NCI-H1436 treated with DMSO at 0.1 percent for 48 hours (cell line): ENCODE data around the gene B3GLCT.

Experiments
- DNase-seq: peaks from one replicate; lab custom pipeline; 2025; lab: John Stamatoyannopoulos, UW

Gene B3GLCT

DNA sequence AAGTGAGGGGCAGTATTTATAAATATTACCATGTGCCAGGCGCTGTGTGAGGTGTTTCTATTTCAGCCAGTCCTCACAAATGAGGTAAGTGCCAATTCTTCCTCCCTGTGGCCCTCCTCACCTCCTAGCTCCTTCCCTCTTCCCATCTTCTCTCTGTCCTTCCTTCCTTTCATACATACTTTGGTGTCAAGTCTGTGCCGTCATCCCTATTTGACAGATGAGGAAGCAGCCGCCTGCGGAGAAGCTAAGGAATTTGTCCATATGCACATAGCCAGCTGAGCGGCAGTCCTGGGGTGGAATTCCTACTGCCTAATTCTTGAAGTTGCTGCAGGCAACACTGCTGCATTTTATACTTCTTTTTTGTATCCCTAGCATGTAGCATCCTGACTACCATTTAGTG lies 150.8 kb downstream of the B3GLCT start:
- no peak for DNase-seq

DNA sequence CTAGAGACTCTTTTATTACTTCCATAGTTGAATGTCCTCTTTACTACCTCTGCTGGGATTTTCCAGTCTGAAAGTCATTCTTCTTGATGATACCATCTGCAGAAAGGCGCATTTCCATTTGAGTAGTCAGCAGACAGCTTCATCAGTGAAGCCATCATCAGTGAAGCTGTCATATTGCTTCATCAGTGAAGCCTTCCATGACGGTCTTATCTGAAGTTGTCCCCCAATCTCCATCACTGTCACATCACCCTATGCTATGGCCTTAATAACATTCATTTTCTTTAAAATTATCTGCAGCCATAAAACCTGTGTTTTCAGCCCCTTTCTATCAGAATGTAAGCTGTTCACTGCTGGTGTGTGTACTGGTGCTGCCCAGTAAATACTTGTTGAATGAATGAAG lies 151.6 kb downstream of the B3GLCT start:
- DNase-seq = no peak

GRCh38 chr13:31352467-31352866 lies 152.7 kb downstream of the B3GLCT start:
- no peak for DNase-seq

DNA sequence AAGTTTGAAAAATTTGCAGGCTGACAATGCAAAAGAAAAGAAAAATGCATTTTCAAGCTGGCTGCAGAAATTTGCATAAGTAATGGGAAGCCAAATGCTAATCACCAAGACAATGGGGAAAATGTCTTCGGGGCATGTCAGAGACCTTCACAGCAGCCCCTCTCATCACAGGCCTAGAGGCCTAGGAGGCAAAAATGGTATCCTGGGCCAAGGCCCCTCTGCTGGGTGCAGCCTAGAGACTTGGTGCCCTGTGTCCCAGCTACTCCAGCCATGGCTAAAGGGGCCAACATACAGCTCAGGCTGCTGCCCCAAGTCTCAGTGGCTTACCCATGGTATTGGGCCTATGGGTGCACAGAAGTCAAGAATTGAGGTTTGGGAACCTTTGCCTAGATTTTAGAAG lies 155.2 kb downstream of the B3GLCT start:
- DNase-seq = no peak

- DNase-seq = no peak
These were observed 157.2 kb downstream of the B3GLCT start for GRCh38 chr13:31356991-31357390.

- DNase-seq = no peak
These were observed 157.8 kb downstream of the B3GLCT start for GRCh38 chr13:31357581-31357980.

DNA sequence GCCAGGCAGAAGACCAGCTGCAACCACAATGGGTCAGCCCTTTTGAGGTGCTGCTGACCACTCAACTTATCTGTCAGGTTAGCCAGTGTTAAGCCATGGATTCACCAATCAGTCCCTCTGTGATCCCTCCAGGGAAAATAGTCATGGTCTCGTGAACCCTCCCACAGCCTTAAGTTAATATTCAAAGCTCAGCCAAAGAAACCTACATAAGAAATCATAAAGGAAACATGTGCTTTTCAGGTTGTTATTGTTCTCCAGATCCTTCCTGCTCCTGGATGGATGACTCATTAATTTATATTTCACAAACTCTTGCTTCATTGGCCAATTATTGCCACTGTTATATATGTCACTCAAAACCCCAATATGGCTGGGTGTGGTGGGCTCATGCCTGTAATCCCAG lies 161.9 kb downstream of the B3GLCT start:
- DNase-seq = no peak

DNA sequence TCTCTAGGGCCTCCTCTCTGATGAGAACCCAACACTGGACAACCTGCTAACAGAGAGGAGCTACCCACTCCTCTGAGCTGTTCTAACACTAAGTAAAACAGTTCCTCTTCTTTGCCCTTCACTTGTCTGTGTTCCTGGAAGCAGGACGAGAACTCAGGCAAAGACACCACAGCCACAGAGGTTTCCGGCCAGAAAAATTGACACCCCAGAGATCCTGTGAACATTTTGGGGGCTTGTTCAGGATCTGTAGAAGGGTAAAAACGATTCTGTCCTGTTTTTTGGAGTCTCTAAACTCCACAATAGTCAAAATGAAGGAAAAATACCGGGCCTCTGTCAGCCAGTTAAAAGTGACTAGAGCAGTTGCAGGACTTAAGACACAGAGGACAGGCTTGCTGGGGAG lies 165.9 kb downstream of the B3GLCT start:
- DNase-seq = no peak

DNA sequence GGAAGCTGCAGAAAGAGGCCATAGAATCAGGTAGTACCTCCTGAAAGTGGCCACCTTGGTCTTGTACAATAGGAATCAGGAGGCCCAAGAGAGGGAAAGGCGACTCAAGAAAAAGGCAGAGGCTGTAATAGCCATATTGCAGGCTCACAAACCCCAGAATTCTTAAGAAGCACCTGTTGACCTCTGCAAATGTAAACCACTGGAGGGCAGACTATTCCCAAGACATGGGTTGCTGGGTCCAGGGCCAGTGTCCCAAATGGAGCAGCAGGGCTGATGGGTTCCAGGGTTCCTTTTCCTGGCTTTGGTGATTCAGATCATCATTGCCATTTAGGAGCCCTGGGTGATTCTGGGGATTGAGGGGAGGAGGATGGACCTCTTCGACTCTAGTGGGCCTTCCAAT lies 167.6 kb downstream of the B3GLCT start:
- DNase-seq = no peak

GRCh38 chr13:31369213-31369612 lies 169.4 kb downstream of the B3GLCT start:
- no peak for DNase-seq

DNA sequence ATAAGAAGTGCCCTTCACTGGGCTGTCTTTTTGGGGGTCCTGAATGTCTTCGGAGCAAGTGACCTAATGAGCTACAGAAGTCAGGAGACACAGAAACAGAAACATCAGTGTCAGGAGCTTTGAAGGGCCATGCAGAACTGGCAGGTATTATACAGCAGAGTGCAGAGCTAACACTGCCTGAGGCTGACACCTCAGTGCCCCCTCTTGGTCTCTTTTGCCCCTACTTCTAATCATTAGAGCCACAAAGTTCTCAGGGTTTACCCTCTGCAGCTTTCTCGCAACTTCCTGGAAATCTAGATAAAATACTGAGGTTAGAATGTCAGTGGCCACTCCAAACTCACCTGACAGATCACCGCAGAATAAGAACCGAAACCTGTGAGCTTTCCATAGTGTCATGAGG lies 172.7 kb downstream of the B3GLCT start:
- DNase-seq = no peak

GRCh38 chr13:31374682-31375081 lies 174.9 kb downstream of the B3GLCT start:
- no peak for DNase-seq

DNA sequence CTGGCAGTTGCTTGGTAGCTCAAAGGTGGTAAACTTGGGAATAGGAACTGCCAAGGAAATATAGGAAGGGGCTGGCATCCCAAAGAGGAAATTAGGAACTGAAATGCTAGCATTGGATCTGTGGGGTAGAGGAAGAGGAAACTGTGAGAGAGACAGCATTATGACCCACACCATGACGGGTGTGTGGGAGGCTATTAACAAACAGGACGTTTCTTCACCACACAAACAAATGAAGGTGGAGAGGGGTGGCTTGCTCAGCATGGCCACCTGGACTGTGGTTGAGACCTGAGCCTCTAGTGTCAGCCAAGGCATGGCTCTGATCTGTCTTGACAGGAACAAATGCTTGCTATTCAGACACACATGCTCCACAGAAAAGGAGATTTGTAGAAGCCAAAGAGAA lies 178.2 kb downstream of the B3GLCT start:
- DNase-seq = no peak

- no peak for DNase-seq
These were observed 180.9 kb downstream of the B3GLCT start for GRCh38 chr13:31380715-31381114.
